WTC11 (cell line): ENCODE measurements around the gene SPDEF. TPM values are rescaled to one million over a fixed set of nuclear protein-coding genes. Genes with fewer than 3 reads are reported as not detected.

Experiments used
- ATAC-seq: fragments of 200-7000 bp; cut with Tn5 transposase; 2 replicates; pipeline ENCODE4 v1.10.0; 2021; ENCODE audit warnings: mild to moderate bottlenecking, moderate library complexity
- CTCF ChIA-PET: fragments of 300-600 bp; sonication (Branson Sonifier 250); formaldehyde crosslinking; loops from one replicate; lab custom pipeline; 2021; ENCODE audit warnings: antibody characterized with exemption; lab: Charles Lee
- POLR2A ChIA-PET: fragments of 350-600 bp; sonication (Branson Sonifier 250); formaldehyde crosslinking; loops from one replicate; lab custom pipeline; 2021; ENCODE audit warnings: antibody characterized with exemption; lab: Charles Lee
- DNase-seq: peaks from one replicate; pipeline ENCODE4 v3.0.0; 2021; ENCODE audit warnings: low spot score
- H3K27ac Mint-ChIP-seq: 2 replicates; pipeline ENCODE4 v1.8.0; 2021; ENCODE audit warnings: mixed read lengths
- H3K27me3 Mint-ChIP-seq: 2 replicates; pipeline ENCODE4 v1.8.0; 2021; ENCODE audit warnings: low read depth, mild to moderate bottlenecking, moderate library complexity, mixed read lengths
- H3K36me3 Mint-ChIP-seq: 2 replicates; pipeline ENCODE4 v1.8.0; 2021; ENCODE audit warnings: mixed read lengths
- H3K4me1 Mint-ChIP-seq: 2 replicates; pipeline ENCODE4 v1.8.0; 2022; ENCODE audit warnings: mixed read lengths
- H3K4me3 Mint-ChIP-seq: 2 replicates; pipeline ENCODE4 v1.8.0; 2021; ENCODE audit warnings: mild to moderate bottlenecking, moderate library complexity, mixed read lengths
- H3K9me3 Mint-ChIP-seq: 2 replicates; pipeline ENCODE4 v1.8.0; 2021; ENCODE audit warnings: mixed read lengths
- AR ChIP-seq: fragments of 250-450 bp; sonication (Bioruptor Pico); IDR thresholded peaks from 2 replicates; pipeline ENCODE4 v1.9.0; 2021; ENCODE audit warnings: mild to moderate bottlenecking
- ATF1 ChIP-seq: sonication (generic); formaldehyde crosslinking; IDR thresholded peaks from 2 replicates; pipeline ENCODE4 v1.8.1; 2023; ENCODE audit warnings: mild to moderate bottlenecking, moderate library complexity, missing genetic modification reagents
- ATF3 ChIP-seq: sonication (generic); formaldehyde crosslinking; conservative IDR thresholded peaks from 2 replicates; pipeline ENCODE4 v1.8.1; 2022; ENCODE audit warnings: mild to moderate bottlenecking, missing genetic modification reagents
- EMX1 ChIP-seq: fragments of 250-450 bp; sonication (Bioruptor Pico); IDR thresholded peaks from 2 replicates; pipeline ENCODE4 v1.8.0; 2021; ENCODE audit warnings: mild to moderate bottlenecking
- FOXP4 ChIP-seq: sonication (generic); formaldehyde crosslinking; IDR thresholded peaks from 2 replicates; pipeline ENCODE4 v1.8.0; 2022; ENCODE audit warnings: mild to moderate bottlenecking, missing genetic modification reagents
- JUN ChIP-seq: sonication (generic); formaldehyde crosslinking; IDR thresholded peaks from 2 replicates; pipeline ENCODE4 v1.8.0; 2023; ENCODE audit warnings: mild to moderate bottlenecking, missing genetic modification reagents
- NR1H2 ChIP-seq: sonication (generic); formaldehyde crosslinking; IDR thresholded peaks from 2 replicates; pipeline ENCODE4 v1.9.0; 2021; ENCODE audit warnings: mild to moderate bottlenecking, moderate library complexity, missing genetic modification reagents
- PRRX2 ChIP-seq: fragments of 250-450 bp; sonication (Bioruptor Pico); IDR thresholded peaks from 2 replicates; pipeline ENCODE4 v1.8.0; 2021; ENCODE audit warnings: mild to moderate bottlenecking
- RELA ChIP-seq: sonication (generic); formaldehyde crosslinking; IDR thresholded peaks from 2 replicates; pipeline ENCODE4 v1.8.1; 2022; ENCODE audit warnings: missing genetic modification reagents, mild to moderate bottlenecking, borderline replicate concordance
- SMAD3 ChIP-seq: sonication (generic); formaldehyde crosslinking; IDR thresholded peaks from 2 replicates; pipeline ENCODE4 v1.8.0; 2022; ENCODE audit warnings: missing genetic modification reagents, mild to moderate bottlenecking, borderline replicate concordance
- TEAD1 ChIP-seq: sonication (generic); formaldehyde crosslinking; IDR thresholded peaks from 2 replicates; pipeline ENCODE4 v1.8.0; 2022; ENCODE audit warnings: mild to moderate bottlenecking, missing genetic modification reagents
- TEAD4 ChIP-seq: sonication (generic); formaldehyde crosslinking; IDR thresholded peaks from 2 replicates; pipeline ENCODE4 v1.8.0; 2022; ENCODE audit warnings: mild to moderate bottlenecking, missing genetic modification reagents
- ZBTB21 ChIP-seq: sonication (generic); formaldehyde crosslinking; IDR thresholded peaks from 2 replicates; pipeline ENCODE4 v1.8.1; 2023; ENCODE audit warnings: mild to moderate bottlenecking, missing genetic modification reagents, borderline replicate concordance
- ZNF138 ChIP-seq: sonication (generic); formaldehyde crosslinking; conservative IDR thresholded peaks from 2 replicates; pipeline ENCODE4 v1.8.1; 2022; ENCODE audit warnings: mild to moderate bottlenecking, moderate library complexity, missing genetic modification reagents
- ZNF416 ChIP-seq: fragments of 250-450 bp; sonication (Bioruptor Pico); IDR thresholded peaks from 2 replicates; pipeline ENCODE4 v1.9.0; 2021; ENCODE audit warnings: mild to moderate bottlenecking, inconsistent platforms
- total RNA-seq: library from RNA; stranded (reverse); gene quantifications from 3 replicates; pipeline ENCODE4 v1.2.3, GENCODE V29; 2021
- TF ChIP-seq, protein P1 (sequence below): fragments of 200-600 bp; IDR thresholded peaks from 2 replicates; pipeline ENCODE4 v1.8.0; 2022; ENCODE audit warnings: antibody characterized with exemption
- TF ChIP-seq, protein P2 (sequence below): sonication (generic); formaldehyde crosslinking; IDR thresholded peaks from 2 replicates; pipeline ENCODE4 v1.8.1; 2023; ENCODE audit warnings: mild to moderate bottlenecking, missing genetic modification reagents, borderline replicate concordance

The SPDEF gene
- total RNA-seq, 1 experiment from 2014 or later: 0.72 TPM

GRCh38 chr6:34530753-34531365 lies 25.3 kb downstream of the SPDEF start (continued):
- TF ChIP-seq AR (CRISPR knock-in tag) (no peak), ZBTB21 (CRISPR knock-in tag) (no peak), ZNF138 (no peak), JUN (CRISPR knock-in tag) (no peak)
- TF ChIP-seq, protein P1, sequence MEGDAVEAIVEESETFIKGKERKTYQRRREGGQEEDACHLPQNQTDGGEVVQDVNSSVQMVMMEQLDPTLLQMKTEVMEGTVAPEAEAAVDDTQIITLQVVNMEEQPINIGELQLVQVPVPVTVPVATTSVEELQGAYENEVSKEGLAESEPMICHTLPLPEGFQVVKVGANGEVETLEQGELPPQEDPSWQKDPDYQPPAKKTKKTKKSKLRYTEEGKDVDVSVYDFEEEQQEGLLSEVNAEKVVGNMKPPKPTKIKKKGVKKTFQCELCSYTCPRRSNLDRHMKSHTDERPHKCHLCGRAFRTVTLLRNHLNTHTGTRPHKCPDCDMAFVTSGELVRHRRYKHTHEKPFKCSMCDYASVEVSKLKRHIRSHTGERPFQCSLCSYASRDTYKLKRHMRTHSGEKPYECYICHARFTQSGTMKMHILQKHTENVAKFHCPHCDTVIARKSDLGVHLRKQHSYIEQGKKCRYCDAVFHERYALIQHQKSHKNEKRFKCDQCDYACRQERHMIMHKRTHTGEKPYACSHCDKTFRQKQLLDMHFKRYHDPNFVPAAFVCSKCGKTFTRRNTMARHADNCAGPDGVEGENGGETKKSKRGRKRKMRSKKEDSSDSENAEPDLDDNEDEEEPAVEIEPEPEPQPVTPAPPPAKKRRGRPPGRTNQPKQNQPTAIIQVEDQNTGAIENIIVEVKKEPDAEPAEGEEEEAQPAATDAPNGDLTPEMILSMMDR: no peak

GRCh38 chr6:34529665-34530327 lies 26.3 kb downstream of the SPDEF start:
- no peak overlapping the region for H3K27ac Mint-ChIP-seq
- POLR2A ChIA-PET: no interaction called here
- no peak for ATAC-seq
- no peaks in the 10 kb centered on the region for H3K9me3 Mint-ChIP-seq
- DNase-seq: no peak
- H3K36me3 Mint-ChIP-seq: no peaks in the 10 kb centered on the region
- CTCF ChIA-PET: interaction anchor here (1.5 to 3.6 kb wide), 2 partner anchors 15 to 80 kb away, joined by 3 to 14 read pairs; no protein-coding TSS in a partner anchor
- no peak overlapping the region for H3K4me3 Mint-ChIP-seq
- peaks cover 25% of the 10 kb centered on the region for H3K4me1 Mint-ChIP-seq
- H3K27me3 Mint-ChIP-seq: no peaks in the 10 kb centered on the region; the same call in 1 of the 2 replicates
- TF ChIP-seq, protein P1: no peak
- TF ChIP-seq TEAD1 (CRISPR knock-in tag) (no peak), RELA (CRISPR knock-in tag) (no peak), PRRX2 (no peak), ZNF416 (no peak), ATF3 (CRISPR knock-in tag) (no peak), TEAD4 (CRISPR knock-in tag) (no peak), SMAD3 (CRISPR knock-in tag) (no peak), NR1H2 (CRISPR knock-in tag) (no peak), ZBTB21 (CRISPR knock-in tag) (no peak), JUN (CRISPR knock-in tag) (no peak), ATF1 (CRISPR knock-in tag) (no peak), FOXP4 (CRISPR knock-in tag) (no peak), AR (CRISPR knock-in tag) (no peak), EMX1 (no peak)
- TF ChIP-seq, protein P2, sequence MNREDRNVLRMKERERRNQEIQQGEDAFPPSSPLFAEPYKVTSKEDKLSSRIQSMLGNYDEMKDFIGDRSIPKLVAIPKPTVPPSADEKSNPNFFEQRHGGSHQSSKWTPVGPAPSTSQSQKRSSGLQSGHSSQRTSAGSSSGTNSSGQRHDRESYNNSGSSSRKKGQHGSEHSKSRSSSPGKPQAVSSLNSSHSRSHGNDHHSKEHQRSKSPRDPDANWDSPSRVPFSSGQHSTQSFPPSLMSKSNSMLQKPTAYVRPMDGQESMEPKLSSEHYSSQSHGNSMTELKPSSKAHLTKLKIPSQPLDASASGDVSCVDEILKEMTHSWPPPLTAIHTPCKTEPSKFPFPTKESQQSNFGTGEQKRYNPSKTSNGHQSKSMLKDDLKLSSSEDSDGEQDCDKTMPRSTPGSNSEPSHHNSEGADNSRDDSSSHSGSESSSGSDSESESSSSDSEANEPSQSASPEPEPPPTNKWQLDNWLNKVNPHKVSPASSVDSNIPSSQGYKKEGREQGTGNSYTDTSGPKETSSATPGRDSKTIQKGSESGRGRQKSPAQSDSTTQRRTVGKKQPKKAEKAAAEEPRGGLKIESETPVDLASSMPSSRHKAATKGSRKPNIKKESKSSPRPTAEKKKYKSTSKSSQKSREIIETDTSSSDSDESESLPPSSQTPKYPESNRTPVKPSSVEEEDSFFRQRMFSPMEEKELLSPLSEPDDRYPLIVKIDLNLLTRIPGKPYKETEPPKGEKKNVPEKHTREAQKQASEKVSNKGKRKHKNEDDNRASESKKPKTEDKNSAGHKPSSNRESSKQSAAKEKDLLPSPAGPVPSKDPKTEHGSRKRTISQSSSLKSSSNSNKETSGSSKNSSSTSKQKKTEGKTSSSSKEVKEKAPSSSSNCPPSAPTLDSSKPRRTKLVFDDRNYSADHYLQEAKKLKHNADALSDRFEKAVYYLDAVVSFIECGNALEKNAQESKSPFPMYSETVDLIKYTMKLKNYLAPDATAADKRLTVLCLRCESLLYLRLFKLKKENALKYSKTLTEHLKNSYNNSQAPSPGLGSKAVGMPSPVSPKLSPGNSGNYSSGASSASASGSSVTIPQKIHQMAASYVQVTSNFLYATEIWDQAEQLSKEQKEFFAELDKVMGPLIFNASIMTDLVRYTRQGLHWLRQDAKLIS (CRISPR knock-in tag): no peak
